ENCODE data around the gene DAAM1.

DNA sequence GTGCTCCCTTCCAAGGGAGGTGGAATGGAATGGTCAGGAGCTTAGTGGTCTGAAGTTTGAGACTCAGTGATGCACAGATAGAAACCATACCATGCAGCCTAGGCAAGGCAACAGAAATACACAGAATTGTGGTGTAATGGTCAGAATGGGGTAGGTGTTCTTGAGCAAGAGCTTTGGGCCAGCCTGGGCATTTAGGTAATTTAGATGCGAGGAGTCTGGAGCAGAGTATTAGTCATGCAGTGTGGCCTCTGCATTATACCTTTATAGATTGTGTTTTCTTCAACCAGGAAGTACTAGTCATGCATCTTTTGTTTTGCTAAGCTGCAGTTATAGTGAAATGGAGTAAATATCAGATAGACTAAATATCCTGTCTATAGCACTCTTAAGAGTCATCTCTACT is 118.3 kb downstream of the DAAM1 start:
- TF ChIP-seq POLR2A (IDR thresholded peaks at IDR 0.05; ENCODE audit: low read length), result no peak
- no peak for TF ChIP-seq HOXA7 (CRISPR knock-in tag; IDR thresholded peaks at IDR 0.05)
- no peak for TF ChIP-seq ZFP36 (IDR thresholded peaks at IDR 0.05; ENCODE audit: borderline replicate concordance, partially characterized antibody)
- no peak for TF ChIP-seq CHD2 (IDR thresholded peaks at IDR 0.05; ENCODE audit: low read length, partially characterized antibody)
- TF ChIP-seq, protein P1, sequence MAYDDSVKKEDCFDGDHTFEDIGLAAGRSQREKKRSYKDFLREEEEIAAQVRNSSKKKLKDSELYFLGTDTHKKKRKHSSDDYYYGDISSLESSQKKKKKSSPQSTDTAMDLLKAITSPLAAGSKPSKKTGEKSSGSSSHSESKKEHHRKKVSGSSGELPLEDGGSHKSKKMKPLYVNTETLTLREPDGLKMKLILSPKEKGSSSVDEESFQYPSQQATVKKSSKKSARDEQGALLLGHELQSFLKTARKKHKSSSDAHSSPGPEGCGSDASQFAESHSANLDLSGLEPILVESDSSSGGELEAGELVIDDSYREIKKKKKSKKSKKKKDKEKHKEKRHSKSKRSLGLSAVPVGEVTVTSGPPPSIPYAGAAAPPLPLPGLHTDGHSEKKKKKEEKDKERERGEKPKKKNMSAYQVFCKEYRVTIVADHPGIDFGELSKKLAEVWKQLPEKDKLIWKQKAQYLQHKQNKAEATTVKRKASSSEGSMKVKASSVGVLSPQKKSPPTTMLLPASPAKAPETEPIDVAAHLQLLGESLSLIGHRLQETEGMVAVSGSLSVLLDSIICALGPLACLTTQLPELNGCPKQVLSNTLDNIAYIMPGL (CRISPR knock-in tag; IDR thresholded peaks at IDR 0.05; ENCODE audit: borderline replicate concordance), result no peak
- TF ChIP-seq, protein P2, sequence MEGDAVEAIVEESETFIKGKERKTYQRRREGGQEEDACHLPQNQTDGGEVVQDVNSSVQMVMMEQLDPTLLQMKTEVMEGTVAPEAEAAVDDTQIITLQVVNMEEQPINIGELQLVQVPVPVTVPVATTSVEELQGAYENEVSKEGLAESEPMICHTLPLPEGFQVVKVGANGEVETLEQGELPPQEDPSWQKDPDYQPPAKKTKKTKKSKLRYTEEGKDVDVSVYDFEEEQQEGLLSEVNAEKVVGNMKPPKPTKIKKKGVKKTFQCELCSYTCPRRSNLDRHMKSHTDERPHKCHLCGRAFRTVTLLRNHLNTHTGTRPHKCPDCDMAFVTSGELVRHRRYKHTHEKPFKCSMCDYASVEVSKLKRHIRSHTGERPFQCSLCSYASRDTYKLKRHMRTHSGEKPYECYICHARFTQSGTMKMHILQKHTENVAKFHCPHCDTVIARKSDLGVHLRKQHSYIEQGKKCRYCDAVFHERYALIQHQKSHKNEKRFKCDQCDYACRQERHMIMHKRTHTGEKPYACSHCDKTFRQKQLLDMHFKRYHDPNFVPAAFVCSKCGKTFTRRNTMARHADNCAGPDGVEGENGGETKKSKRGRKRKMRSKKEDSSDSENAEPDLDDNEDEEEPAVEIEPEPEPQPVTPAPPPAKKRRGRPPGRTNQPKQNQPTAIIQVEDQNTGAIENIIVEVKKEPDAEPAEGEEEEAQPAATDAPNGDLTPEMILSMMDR (IDR thresholded peaks at IDR 0.05), result no peak
- no peak for TF ChIP-seq RAD21 (conservative IDR thresholded peaks at IDR 0.05 in 1 of 2, IDR thresholded peaks at IDR 0.05 in 1 of 2)
- no peak for TF ChIP-seq POLR2AphosphoS2 (conservative IDR thresholded peaks at IDR 0.05; ENCODE audit: low read length)
- TF ChIP-seq CEBPB (IDR thresholded peaks at IDR 0.05), result no peak

Measured in A549 (cell line).